Measurements from ENCODE around the gene CGREF1.

CGREF1 gene

DNA sequence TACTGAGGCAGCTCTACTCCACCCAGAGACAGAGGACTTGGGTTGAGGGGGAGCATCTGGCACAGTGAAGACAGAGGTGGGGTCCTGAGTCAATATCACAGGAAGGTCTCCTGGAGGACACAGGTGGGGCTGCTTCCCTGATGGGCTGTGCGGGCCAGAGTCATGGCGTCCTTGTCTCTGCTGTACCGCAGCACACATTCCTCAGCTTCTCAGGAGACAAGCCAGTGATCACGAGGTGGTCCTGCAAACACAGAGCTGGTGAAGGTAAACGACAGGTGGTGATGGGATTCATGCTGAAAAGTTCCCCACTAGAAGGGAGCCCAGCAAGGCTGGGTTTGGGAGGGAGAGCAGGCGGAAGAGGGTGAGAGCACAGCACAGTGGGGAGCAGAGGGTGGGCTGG, 39.5 kb upstream of the CGREF1 start:
- DNase-seq, result no peak
- H3K4me3 ChIP-seq (ENCODE audit: low read depth, low read length), result no peak overlapping the region
- H3K27me3 ChIP-seq (replicated peaks), result peaks cover 3% of the 10 kb centered on the region
- TF ChIP-seq, protein P1, sequence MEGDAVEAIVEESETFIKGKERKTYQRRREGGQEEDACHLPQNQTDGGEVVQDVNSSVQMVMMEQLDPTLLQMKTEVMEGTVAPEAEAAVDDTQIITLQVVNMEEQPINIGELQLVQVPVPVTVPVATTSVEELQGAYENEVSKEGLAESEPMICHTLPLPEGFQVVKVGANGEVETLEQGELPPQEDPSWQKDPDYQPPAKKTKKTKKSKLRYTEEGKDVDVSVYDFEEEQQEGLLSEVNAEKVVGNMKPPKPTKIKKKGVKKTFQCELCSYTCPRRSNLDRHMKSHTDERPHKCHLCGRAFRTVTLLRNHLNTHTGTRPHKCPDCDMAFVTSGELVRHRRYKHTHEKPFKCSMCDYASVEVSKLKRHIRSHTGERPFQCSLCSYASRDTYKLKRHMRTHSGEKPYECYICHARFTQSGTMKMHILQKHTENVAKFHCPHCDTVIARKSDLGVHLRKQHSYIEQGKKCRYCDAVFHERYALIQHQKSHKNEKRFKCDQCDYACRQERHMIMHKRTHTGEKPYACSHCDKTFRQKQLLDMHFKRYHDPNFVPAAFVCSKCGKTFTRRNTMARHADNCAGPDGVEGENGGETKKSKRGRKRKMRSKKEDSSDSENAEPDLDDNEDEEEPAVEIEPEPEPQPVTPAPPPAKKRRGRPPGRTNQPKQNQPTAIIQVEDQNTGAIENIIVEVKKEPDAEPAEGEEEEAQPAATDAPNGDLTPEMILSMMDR (IDR thresholded peaks at IDR 0.05; ENCODE audit: low read depth, low read length, missing control alignments), result no peak
- no peak overlapping the region for H3K27ac ChIP-seq
- in situ Hi-C loops (cut with HindIII; ENCODE audit: low pct_ligation_motif_present, low sequenced_read_pairs), result no loop called here
- no peaks in the 10 kb centered on the region for H3K36me3 ChIP-seq (replicated peaks)

DNA sequence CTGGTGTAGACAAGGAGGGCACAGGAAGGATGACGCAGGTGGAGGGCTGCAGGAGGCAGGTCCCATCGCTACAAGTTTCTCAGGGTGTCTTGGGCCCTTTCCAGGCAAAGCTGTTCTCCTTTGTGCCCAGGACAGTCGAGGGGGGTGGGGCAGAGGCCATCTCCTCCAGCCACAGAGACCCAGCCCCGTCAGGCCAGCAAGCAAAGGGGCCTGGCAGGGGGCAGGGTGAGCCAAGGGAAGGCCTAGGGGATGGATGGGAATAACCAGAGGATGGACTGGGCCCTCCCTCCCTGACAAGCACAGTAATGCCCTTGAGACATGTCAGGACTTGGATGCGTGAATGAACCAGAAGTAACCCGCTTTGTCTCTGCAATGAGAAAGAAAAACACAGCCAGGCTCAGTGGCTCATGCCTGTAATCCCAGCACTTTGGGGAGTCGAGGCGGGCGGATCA, 36.2 kb upstream of the CGREF1 start:
- no peak overlapping the region for H3K27ac ChIP-seq
- no peaks in the 10 kb centered on the region for H3K36me3 ChIP-seq (replicated peaks)
- TF ChIP-seq, protein P1 (IDR thresholded peaks at IDR 0.05; ENCODE audit: low read depth, low read length, missing control alignments), result no peak
- peaks cover 3% of the 10 kb centered on the region for H3K27me3 ChIP-seq (replicated peaks)
- DNase-seq, result no peak
- H3K4me3 ChIP-seq (ENCODE audit: low read depth, low read length), result no peak overlapping the region
- in situ Hi-C loops (cut with HindIII; ENCODE audit: low pct_ligation_motif_present, low sequenced_read_pairs), result no loop called here

DNA sequence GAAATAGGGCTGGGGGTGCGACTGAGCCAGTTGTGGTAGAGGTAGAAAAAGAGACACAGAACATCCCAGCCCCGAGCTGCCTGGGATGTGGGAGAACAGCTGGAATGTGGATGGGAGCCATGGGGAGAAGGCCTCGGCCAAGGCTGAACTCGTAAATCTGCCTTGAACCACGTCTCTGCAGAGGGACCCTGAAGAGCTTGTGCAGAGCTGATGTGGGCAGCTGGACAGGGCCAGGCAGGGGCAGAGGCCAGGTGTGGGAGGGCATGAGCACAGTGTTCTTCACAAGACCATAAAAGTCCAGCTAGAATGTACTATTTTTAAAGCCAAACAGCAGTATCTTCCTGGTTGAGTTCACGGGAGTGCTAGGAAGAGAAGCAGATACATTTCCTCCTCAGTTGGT, 35.6 kb upstream of the CGREF1 start:
- TF ChIP-seq, protein P1 (IDR thresholded peaks at IDR 0.05; ENCODE audit: low read depth, low read length, missing control alignments), result no peak
- H3K4me3 ChIP-seq (ENCODE audit: low read depth, low read length), result no peak overlapping the region
- no peak for DNase-seq
- H3K36me3 ChIP-seq (replicated peaks), result no peaks in the 10 kb centered on the region
- H3K27ac ChIP-seq, result no peak overlapping the region
- peaks cover 5% of the 10 kb centered on the region for H3K27me3 ChIP-seq (replicated peaks)
- in situ Hi-C loops (cut with HindIII; ENCODE audit: low pct_ligation_motif_present, low sequenced_read_pairs), result no loop called here

DNA sequence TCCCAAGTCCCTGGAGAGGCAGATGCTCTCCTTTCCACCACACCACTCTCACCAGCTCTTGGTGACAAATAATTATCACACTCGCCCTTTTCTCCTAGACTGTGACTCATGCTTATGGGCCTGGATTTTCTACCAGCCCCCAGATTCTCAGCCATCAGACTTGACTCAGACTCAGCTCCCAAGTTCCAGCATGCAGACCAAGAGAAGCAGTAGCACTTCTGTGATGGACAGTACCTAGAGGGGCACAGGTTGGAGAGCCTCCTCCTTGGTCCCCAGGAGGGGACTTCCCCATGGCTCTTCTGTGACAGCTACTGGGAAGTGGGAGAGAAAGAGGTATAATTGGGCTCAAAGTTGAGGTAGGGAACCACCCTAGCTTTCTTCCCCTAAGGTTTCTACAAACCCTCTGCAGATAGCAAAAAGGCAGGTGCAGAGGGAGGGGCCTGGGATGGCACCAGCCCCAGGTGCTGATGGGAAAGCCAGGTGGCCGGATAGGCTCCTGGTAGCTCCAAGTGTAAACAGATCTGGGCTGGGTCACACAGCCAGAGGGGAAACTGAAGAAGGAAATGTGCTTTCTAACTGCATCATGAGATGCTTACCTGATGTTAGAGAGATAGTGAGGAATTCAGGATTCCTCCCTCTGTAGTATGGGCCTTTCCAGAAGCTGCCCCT, 34.0 kb upstream of the CGREF1 start:
- peaks cover 5% of the 10 kb centered on the region for H3K27me3 ChIP-seq (replicated peaks)

DNA sequence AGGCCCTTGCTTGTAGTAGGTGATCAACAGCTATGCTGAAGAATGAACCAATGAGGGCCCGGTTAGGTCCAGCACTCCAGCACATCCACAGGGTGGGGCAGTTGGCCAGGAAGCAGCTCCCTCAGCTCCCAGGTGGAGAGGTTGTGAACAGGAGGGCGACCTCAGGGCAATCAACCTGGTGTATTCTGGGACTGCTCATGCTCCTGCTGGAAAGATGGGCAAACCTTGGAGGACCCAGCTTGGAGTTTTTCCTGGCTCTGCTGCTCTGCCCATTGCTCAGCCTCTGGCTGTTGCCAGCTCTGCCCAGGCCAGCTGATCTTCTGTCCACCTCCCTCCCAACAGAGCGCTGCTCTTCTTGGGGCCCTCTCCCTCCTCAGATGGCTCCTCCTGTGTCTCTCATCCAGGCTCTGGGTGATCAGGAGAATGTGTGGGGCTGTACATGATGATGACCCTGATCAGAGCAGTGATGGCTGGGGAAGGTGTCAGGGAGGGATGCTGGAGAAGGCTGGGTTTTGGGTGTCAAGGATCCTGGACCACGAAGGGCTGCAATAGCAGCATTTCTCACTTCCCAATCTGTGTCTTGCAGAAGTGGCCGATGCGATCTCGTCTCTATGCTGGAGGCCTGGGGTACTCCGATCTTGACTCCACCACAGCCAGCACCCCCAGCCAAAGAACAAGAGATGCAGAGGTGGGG, 33.3 kb upstream of the CGREF1 start:
- H3K36me3 ChIP-seq (replicated peaks), result no peaks in the 10 kb centered on the region
- H3K4me3 ChIP-seq (ENCODE audit: low read depth, low read length), result no peak overlapping the region
- TF ChIP-seq, protein P1 (IDR thresholded peaks at IDR 0.05; ENCODE audit: low read depth, low read length, missing control alignments), result no peak
- DNase-seq, result no peak
- peaks cover 5% of the 10 kb centered on the region for H3K27me3 ChIP-seq (replicated peaks)
- H3K27ac ChIP-seq, result no peak overlapping the region
- in situ Hi-C loops (cut with HindIII; ENCODE audit: low pct_ligation_motif_present, low sequenced_read_pairs), result no loop called here

More for the DNA sequence above, 34.0 kb upstream of the CGREF1 start:
- H3K36me3 ChIP-seq (replicated peaks), result no peaks in the 10 kb centered on the region
- H3K4me3 ChIP-seq (ENCODE audit: low read depth, low read length), result no peak overlapping the region
- TF ChIP-seq, protein P1 (IDR thresholded peaks at IDR 0.05; ENCODE audit: low read depth, low read length, missing control alignments), result no peak
- no peak overlapping the region for H3K27ac ChIP-seq
- peak; percentile 59 for DNase-seq
- in situ Hi-C loops (cut with HindIII; ENCODE audit: low pct_ligation_motif_present, low sequenced_read_pairs), result no loop called here
